ENCODE data around the gene PTH2R.
A peak's percentile ranks its signal among the peaks of the same experiment; 100 is the strongest.
"Not testable (repeated sequence)": the region's sequence is repeated elsewhere in the genome, so short reads cannot be mapped to it uniquely, and the experiment has no call there.

Gene PTH2R

GRCh38 chr2:208491641-208492040 lies 85.0 kb downstream of the PTH2R start:
- no peaks in the 10 kb centered on the region for H3K4me1 ChIP-seq (ENCODE audit: control insufficient read depth, insufficient read depth, low read length)
- no peaks in the 10 kb centered on the region for H3K27me3 ChIP-seq (ENCODE audit: control insufficient read depth, insufficient read depth, low read length)
- H3K4me3 ChIP-seq (ENCODE audit: low read depth, low read length), result no peak overlapping the region
- H3K9ac ChIP-seq (ENCODE audit: low read depth, low read length), result no peak overlapping the region
- no peaks in the 10 kb centered on the region for H3K9me3 ChIP-seq (ENCODE audit: control insufficient read depth, insufficient read depth, low read length)
- H3K36me3 ChIP-seq (ENCODE audit: control insufficient read depth, insufficient read depth, low read length), result no peaks in the 10 kb centered on the region

- Histone ChIP-seq H3K4me1 (ENCODE audit: control insufficient read depth, insufficient read depth, low read length) (no peaks in the 10 kb centered on the region), H3K36me3 (ENCODE audit: control insufficient read depth, insufficient read depth, low read length) (no peaks in the 10 kb centered on the region), H3K27me3 (ENCODE audit: control insufficient read depth, insufficient read depth, low read length) (no peaks in the 10 kb centered on the region), H3K9ac (ENCODE audit: low read depth, low read length) (no peak overlapping the region), H3K9me3 (ENCODE audit: control insufficient read depth, insufficient read depth, low read length) (no peaks in the 10 kb centered on the region), H3K4me3 (ENCODE audit: low read depth, low read length) (no peak overlapping the region)
Observed at GRCh38 chr2:208492069-208492468, 85.5 kb downstream of the PTH2R start.

DNA sequence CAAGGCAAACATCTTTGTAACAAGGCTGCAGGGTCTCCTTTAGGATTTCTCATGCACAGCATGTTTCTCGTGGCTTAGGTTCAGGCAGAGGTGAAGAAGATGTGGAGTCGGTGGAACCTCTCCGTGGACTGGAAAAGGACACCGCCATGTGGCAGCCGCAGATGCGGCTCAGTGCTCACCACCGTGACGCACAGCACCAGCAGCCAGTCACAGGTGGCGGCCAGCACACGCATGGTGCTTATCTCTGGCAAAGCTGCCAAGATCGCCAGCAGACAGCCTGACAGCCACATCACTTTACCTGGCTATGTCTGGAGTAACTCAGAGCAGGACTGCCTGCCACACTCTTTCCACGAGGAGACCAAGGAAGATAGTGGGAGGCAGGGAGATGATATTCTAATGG lies 86.6 kb downstream of the PTH2R start:
- no peak overlapping the region for H3K9ac ChIP-seq (ENCODE audit: low read depth, low read length)
- no peaks in the 10 kb centered on the region for H3K4me1 ChIP-seq (ENCODE audit: control insufficient read depth, insufficient read depth, low read length)
- H3K27me3 ChIP-seq (ENCODE audit: control insufficient read depth, insufficient read depth, low read length), result no peaks in the 10 kb centered on the region
- H3K4me3 ChIP-seq (ENCODE audit: low read depth, low read length), result no peak overlapping the region
- H3K36me3 ChIP-seq (ENCODE audit: control insufficient read depth, insufficient read depth, low read length), result no peaks in the 10 kb centered on the region
- no peaks in the 10 kb centered on the region for H3K9me3 ChIP-seq (ENCODE audit: control insufficient read depth, insufficient read depth, low read length)

DNA sequence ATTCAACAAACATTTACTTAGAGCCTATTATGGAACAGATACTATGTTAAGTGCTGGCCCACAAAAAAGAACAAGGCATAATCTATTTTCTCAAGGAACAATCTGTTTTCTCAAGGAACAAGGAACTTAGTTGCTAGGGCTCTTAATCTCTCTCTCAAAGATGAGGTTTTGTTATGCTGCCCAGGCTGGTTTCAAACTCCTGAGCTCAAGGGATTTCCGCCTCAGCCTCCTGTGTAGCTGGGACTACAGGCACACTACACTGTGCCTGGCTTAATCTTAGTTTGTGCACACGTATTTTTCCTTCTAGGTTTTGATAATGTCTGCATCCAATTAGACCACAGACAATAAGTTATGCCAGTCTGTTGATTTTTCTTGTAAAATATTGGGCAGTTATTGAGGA lies 89.5 kb downstream of the PTH2R start:
- H3K9ac ChIP-seq (ENCODE audit: low read depth, low read length), result no peak overlapping the region
- H3K36me3 ChIP-seq (ENCODE audit: control insufficient read depth, insufficient read depth, low read length), result no peaks in the 10 kb centered on the region
- no peak overlapping the region for H3K4me3 ChIP-seq (ENCODE audit: low read depth, low read length)
- H3K9me3 ChIP-seq (ENCODE audit: control insufficient read depth, insufficient read depth, low read length), result no peaks in the 10 kb centered on the region
- peaks cover 2% of the 10 kb centered on the region for H3K4me1 ChIP-seq (ENCODE audit: control insufficient read depth, insufficient read depth, low read length)
- no peaks in the 10 kb centered on the region for H3K27me3 ChIP-seq (ENCODE audit: control insufficient read depth, insufficient read depth, low read length)

GRCh38 chr2:208501206-208501605 lies 94.6 kb downstream of the PTH2R start:
- H3K9ac ChIP-seq (ENCODE audit: low read depth, low read length), result no peak overlapping the region
- peak overlapping the region; percentile 14 for H3K4me3 ChIP-seq (ENCODE audit: low read depth, low read length)

DNA sequence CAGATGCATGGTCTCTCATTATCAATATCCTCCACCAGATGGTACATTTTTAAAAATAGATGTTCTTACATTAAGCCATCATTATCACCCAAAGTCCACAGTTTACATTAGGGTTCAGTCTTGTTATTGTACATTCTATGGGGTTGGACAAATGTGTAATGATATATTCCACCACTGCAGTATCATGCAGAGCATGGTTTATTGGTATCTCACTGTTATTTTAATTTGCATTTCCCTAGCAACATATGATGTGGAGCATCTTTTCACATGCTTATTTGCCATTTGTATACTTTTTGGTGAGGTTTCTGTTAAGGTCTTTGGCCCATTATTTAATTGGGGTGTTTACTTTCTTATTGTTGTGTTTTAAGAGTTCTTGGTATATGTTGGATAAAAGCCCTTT lies 95.7 kb downstream of the PTH2R start:
- Histone ChIP-seq H3K4me3 (ENCODE audit: low read depth, low read length) (no peak overlapping the region), H3K27me3 (ENCODE audit: control insufficient read depth, insufficient read depth, low read length) (no peaks in the 10 kb centered on the region), H3K4me1 (ENCODE audit: control insufficient read depth, insufficient read depth, low read length) (peaks cover 7% of the 10 kb centered on the region), H3K9ac (ENCODE audit: low read depth, low read length) (no peak overlapping the region), H3K9me3 (ENCODE audit: control insufficient read depth, insufficient read depth, low read length) (no peaks in the 10 kb centered on the region), H3K36me3 (ENCODE audit: control insufficient read depth, insufficient read depth, low read length) (no peaks in the 10 kb centered on the region)

More at GRCh38 chr2:208501206-208501605, 94.6 kb downstream of the PTH2R start:
- H3K4me1 ChIP-seq (ENCODE audit: control insufficient read depth, insufficient read depth, low read length), result peaks cover 7% of the 10 kb centered on the region
- no peaks in the 10 kb centered on the region for H3K27me3 ChIP-seq (ENCODE audit: control insufficient read depth, insufficient read depth, low read length)
- H3K36me3 ChIP-seq (ENCODE audit: control insufficient read depth, insufficient read depth, low read length), result no peaks in the 10 kb centered on the region
- no peaks in the 10 kb centered on the region for H3K9me3 ChIP-seq (ENCODE audit: control insufficient read depth, insufficient read depth, low read length)

- H3K27me3 ChIP-seq (ENCODE audit: control insufficient read depth, insufficient read depth, low read length); H3K4me3 ChIP-seq (ENCODE audit: low read depth, low read length); H3K9ac ChIP-seq (ENCODE audit: low read depth, low read length); H3K9me3 ChIP-seq (ENCODE audit: control insufficient read depth, insufficient read depth, low read length); H3K4me1 ChIP-seq (ENCODE audit: control insufficient read depth, insufficient read depth, low read length); H3K36me3 ChIP-seq (ENCODE audit: control insufficient read depth, insufficient read depth, low read length): not testable (repeated sequence)
Observed at GRCh38 chr2:208505365-208505764, 98.8 kb downstream of the PTH2R start.

DNA sequence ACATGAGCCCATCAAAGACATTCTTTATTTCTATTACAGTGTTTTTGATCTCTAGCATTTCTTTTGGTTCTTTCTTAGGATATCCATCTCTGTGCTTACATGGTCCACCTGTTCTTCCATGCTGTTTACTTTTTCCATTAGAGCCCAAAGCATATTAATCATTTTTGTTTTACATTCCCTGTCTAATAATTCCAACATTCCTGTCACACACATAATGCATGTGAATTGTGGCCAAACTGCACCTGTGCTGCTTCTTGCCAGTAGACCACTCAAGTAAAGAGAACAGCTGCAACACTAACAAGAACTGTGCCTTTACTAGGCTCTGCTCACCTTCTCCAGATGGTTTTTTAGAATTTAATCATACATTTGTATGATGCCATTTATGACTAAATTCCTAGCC lies 103.0 kb downstream of the PTH2R start:
- Histone ChIP-seq H3K4me3 (ENCODE audit: low read depth, low read length) (no peak overlapping the region), H3K27me3 (ENCODE audit: control insufficient read depth, insufficient read depth, low read length) (no peaks in the 10 kb centered on the region), H3K9me3 (ENCODE audit: control insufficient read depth, insufficient read depth, low read length) (no peaks in the 10 kb centered on the region), H3K9ac (ENCODE audit: low read depth, low read length) (no peak overlapping the region), H3K36me3 (ENCODE audit: control insufficient read depth, insufficient read depth, low read length) (no peaks in the 10 kb centered on the region), H3K4me1 (ENCODE audit: control insufficient read depth, insufficient read depth, low read length) (no peaks in the 10 kb centered on the region)

- Histone ChIP-seq H3K9ac (ENCODE audit: low read depth, low read length) (no peak overlapping the region), H3K27me3 (ENCODE audit: control insufficient read depth, insufficient read depth, low read length) (no peaks in the 10 kb centered on the region), H3K4me3 (ENCODE audit: low read depth, low read length) (no peak overlapping the region), H3K36me3 (ENCODE audit: control insufficient read depth, insufficient read depth, low read length) (no peaks in the 10 kb centered on the region), H3K9me3 (ENCODE audit: control insufficient read depth, insufficient read depth, low read length) (peaks cover 7% of the 10 kb centered on the region), H3K4me1 (ENCODE audit: control insufficient read depth, insufficient read depth, low read length) (no peaks in the 10 kb centered on the region)
Observed at GRCh38 chr2:208511016-208511415, 104.4 kb downstream of the PTH2R start.

- no peaks in the 10 kb centered on the region for H3K36me3 ChIP-seq (ENCODE audit: control insufficient read depth, insufficient read depth, low read length)
- no peaks in the 10 kb centered on the region for H3K4me1 ChIP-seq (ENCODE audit: control insufficient read depth, insufficient read depth, low read length)
- H3K27me3 ChIP-seq (ENCODE audit: control insufficient read depth, insufficient read depth, low read length), result no peaks in the 10 kb centered on the region
- H3K9ac ChIP-seq (ENCODE audit: low read depth, low read length), result no peak overlapping the region
- H3K4me3 ChIP-seq (ENCODE audit: low read depth, low read length), result no peak overlapping the region
- peaks cover 7% of the 10 kb centered on the region for H3K9me3 ChIP-seq (ENCODE audit: control insufficient read depth, insufficient read depth, low read length)
Observed at GRCh38 chr2:208511573-208511972, 105.0 kb downstream of the PTH2R start.

DNA sequence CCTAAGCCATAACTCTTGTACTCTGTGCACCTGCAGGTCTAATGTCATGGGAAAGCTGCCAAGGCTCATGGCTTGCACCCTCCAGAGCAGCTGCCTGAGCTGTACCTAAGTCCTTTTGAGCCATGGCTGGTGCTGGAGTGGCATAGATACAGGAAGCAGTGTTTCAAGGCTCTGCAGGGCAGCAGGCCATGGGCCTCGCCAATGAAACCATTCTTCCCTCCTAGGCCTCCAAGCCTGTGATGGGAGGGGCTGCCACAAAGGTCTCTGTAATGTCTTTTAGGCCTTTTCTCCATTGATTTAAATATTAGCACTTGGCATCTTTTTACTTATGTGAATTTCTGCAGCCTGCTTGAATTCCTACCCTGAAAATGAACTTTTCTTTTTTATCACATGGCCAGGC lies 108.5 kb downstream of the PTH2R start:
- Histone ChIP-seq H3K9ac (ENCODE audit: low read depth, low read length) (no peak overlapping the region), H3K36me3 (ENCODE audit: control insufficient read depth, insufficient read depth, low read length) (no peaks in the 10 kb centered on the region), H3K4me1 (ENCODE audit: control insufficient read depth, insufficient read depth, low read length) (no peaks in the 10 kb centered on the region), H3K4me3 (ENCODE audit: low read depth, low read length) (no peak overlapping the region), H3K9me3 (ENCODE audit: control insufficient read depth, insufficient read depth, low read length) (peaks cover 10% of the 10 kb centered on the region), H3K27me3 (ENCODE audit: control insufficient read depth, insufficient read depth, low read length) (no peaks in the 10 kb centered on the region)

- not testable (repeated sequence) for H3K9me3 ChIP-seq (ENCODE audit: control insufficient read depth, insufficient read depth, low read length); H3K9ac ChIP-seq (ENCODE audit: low read depth, low read length); H3K36me3 ChIP-seq (ENCODE audit: control insufficient read depth, insufficient read depth, low read length); H3K4me3 ChIP-seq (ENCODE audit: low read depth, low read length); H3K4me1 ChIP-seq (ENCODE audit: control insufficient read depth, insufficient read depth, low read length); H3K27me3 ChIP-seq (ENCODE audit: control insufficient read depth, insufficient read depth, low read length)
Observed at GRCh38 chr2:208523069-208523468, 116.5 kb downstream of the PTH2R start.

GRCh38 chr2:208525165-208525564 lies 118.6 kb downstream of the PTH2R start:
- not testable (repeated sequence) for H3K4me1 ChIP-seq (ENCODE audit: control insufficient read depth, insufficient read depth, low read length); H3K36me3 ChIP-seq (ENCODE audit: control insufficient read depth, insufficient read depth, low read length); H3K9me3 ChIP-seq (ENCODE audit: control insufficient read depth, insufficient read depth, low read length); H3K4me3 ChIP-seq (ENCODE audit: low read depth, low read length); H3K27me3 ChIP-seq (ENCODE audit: control insufficient read depth, insufficient read depth, low read length); H3K9ac ChIP-seq (ENCODE audit: low read depth, low read length)

All from iPS-15b (cell line).